IPS-11a (cell line): ENCODE data around the gene MYH11.
"Not testable (repeated sequence)": the region's sequence is repeated elsewhere in the genome, so short reads cannot be mapped to it uniquely, and the experiment has no call there.

Experiments used
- H3K4me3 ChIP-seq: one replicate; pipeline ENCODE4 v1.5.1; 2013; ENCODE audit warnings: low read depth, low read length, control low read depth

The MYH11 gene

DNA sequence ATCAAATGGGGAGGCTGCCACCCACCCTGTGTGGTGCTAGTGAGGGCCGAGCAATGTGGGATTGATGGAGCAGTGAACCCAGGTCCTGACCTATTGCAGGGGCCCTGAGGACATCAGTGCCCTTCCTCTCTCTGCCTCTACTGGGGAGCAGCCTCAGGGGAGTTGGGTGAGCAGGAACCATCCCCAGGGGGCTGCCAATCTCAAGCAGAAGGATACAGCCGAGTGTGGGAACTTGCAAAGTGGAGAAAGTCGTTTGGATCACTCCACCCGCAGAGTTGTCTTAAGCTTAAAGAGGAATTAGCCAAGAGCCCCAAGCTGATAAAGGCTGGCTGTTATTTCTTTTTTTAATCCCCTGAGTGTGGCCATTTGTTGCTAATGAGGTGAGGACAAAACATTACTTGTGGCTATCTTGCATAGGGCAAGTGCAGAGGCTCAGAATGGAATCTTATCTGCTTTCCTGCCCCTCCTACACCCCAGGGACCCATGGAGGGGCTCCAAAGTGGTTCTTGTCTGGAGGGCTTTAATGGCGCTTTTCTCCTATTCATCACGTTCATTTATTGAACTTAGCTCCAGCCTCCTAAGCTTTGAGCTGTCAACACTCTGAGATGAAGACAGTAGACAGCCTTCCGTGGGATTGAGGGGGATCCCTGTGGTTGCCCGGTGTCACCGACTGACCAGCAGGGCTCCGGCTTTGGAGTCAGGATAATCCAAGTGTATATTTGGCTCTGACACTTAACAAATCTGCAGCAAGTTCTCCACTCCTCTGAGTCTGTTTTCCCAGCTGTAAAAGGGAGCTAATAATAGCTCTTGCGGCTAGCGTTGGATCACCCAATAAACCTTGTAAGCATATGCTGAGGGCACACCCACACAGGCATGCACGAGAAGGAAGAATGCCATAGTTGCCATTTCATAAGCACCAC, 45.1 kb downstream of the MYH11 start:
- H3K4me3 ChIP-seq: no peak overlapping the region

DNA sequence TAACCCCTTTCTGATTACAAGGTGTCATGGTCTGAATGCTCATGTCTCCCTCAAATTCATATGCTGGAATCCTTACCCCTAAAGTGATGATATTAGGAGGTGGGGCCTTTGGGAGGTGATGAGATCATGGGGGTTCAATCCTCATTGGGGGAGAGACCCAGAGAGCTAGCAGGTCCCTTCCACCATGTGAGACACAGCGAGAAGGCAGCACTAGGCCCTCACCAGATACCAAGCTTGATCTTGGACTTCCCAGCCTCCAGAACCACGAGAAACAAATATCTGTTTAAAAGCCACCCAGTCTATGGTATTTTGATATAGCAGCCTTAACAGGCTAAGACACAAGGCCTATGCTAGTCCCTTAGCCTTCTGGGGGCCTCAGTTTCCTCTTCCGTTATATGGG, 45.9 kb downstream of the MYH11 start:
- no peak overlapping the region for H3K4me3 ChIP-seq

DNA sequence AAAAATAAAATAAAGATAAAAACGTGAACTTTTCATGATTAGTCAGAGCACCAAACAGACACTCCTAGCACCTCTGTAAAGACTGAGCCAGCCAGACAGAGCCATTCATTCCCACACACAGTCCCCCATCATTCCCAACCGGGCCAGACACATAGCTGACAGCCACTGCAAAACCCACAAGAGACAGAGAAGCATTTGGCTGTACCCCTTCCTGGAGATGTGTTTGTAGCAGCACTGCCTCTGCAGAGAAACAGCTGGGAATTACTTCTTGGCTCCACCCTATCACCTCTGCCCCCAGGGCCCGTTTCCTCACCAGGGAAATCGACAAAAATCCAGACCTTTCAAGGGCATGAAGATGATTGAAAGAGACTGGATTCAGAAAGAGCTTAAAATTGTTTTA, 46.4 kb downstream of the MYH11 start:
- H3K4me3 ChIP-seq: no peak overlapping the region

DNA sequence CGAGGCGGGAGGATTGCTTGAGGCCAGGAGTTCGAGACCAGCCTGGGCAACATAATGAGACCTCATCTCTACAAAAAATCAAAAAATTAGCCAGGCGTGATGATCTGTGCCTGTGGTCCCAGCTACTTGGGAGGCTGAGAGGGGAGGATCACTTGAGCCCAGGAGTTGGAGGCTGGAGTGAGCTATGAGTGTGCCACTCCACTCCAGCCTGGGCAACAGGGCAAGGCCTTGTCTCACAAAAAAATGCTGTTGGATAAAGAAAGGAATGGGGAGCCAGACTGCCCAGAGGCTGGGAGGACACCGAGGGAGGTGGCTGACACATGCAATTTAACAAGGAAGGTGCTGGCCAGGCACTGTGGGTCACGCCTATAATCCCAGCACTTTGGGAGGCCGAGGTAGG, 47.5 kb downstream of the MYH11 start:
- not testable (repeated sequence) for H3K4me3 ChIP-seq

DNA sequence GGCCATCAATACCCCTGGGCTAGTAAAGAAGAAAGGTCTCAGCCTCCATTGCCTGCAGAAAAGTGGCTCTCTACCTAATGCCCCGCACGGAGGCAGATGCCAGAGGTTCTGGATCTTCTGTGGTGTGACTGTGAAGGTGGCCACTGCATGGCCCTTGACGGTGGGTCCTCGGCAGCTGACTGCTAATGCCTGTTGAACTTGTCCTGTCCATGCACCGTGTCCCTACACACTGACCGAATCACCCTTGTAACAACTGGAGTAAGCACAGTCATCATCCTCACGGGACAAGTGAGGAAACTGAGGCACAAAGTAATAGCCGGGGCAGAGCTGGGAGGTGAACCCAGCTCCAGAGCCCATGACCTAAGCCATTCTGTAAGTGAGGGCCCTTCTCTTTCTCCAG, 48.8 kb downstream of the MYH11 start:
- no peak overlapping the region for H3K4me3 ChIP-seq

DNA sequence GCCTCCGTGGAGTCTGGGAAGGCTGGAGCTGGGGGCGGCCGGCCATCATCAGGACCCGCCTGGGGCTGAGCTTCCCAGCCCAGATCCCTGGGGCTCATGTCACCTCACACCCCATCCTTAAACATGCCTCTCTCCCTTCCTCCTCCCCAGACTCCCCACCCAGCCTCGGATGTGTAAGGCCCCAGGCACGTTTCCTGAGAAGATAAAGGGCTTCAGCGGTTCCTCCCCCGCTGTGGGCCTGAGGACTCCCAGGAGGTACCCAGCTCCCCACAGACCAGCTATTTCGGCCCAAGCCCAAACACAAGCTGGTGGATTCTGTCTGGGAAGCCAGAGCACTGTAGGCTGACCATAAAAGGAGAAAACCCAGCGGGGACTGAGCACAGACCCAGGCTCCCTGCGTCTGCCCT, 49.2 kb downstream of the MYH11 start:
- no peak overlapping the region for H3K4me3 ChIP-seq

DNA sequence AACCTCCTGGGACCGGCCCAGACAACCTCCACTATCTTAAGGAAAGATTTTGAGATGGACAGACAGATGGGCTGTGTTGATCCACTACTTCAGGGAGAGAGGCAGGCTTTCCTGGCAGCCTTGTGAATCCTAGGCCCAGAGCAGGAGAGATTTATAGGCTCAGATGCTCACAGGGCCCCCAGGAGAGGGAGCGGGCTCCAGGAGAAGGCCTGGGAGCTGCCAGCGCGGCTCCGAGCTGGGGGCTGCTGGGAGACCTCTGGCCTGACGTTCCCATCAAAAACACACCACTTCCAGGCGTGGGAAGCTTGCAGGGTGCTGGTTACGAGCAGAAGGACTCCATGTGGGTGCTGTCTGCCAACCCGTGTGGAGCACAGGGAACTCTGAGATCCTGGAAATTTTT, 53.2 kb downstream of the MYH11 start:
- H3K4me3 ChIP-seq: no peak overlapping the region

DNA sequence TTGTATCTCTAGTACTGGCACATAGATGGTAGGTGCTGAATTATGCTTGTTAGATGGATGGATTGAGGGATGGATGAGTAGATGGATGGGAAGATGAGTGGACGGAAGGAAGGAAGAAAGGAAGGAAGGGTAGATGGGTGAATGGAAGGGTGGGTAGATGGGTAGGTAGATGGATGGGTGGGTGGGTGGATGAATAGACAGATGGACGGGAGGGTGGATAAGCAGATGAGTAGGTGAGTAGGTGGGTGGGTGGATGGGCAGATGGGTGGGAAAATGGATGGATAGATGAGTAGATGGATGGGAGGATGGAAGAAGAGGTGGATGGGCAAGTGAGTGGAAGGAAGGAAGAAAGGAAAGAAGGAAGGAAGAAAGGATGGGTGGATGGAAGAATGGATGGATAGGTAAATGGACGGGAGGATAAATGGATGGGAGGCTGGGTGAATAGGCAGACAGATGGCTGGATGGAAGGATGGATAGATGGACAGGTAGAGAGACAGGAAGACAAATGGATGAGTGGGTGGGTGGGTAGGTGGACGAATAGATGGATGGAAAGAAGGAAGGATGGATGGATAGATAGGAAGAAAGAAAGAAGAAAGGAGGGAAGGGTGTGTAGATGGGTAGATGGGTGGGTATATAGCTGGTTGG, 56.9 kb downstream of the MYH11 start:
- no peak overlapping the region for H3K4me3 ChIP-seq

DNA sequence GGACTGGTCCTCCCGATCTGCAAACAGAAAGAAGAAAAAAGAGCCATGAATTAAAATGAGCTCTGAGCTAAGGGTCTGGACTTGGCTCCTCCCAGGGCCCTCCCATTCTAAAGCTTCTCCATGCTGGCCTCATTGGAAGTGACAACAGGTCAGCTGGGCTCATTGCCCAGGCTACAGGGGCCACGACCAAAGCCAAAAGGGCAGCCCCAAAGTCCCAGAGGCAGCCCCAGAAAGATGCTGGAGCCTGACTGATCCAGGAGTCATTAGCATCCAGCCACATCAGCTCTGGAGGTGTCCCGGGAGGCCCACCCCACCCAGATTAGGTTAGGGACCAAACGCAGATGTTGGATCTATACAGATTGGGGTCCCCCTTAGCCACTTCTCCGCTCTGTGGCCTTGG, 58.2 kb downstream of the MYH11 start:
- H3K4me3 ChIP-seq: no peak overlapping the region

DNA sequence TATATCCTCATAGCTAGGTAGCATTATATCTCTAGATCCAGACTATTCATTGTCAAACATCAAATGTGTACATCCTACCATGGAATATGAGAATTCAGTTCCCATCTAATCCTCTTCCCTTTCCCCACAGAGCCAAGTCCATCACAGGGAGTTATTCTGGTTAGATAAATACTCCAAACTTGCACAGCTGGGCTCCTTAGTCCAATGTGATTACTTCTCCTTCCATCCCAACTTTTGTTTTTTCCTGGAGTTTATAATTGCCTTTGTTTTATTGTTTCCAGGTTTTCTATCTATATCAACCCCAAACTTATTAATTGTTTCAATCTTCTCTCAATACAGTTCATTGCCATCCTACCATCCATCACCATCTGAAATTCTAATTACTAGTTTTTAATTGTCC, 59.9 kb downstream of the MYH11 start:
- H3K4me3 ChIP-seq: no peak overlapping the region

DNA sequence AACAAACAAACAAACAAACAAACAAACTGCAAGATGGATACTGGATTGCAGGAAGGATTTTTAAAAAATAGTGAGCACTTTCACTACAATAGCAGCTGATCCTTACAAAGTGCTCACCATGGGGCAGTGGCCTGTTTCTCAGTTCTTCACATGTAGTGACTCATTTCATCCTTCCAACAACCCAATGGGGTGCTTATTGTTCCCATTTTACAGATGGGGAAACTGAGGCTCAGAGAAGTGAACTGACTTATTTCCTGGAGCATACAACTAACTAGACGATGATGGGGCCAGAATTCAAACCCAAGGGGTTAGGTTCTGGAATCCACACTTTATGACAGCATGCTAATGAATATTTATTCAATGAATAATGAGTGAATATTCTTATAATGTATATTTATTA, 61.2 kb downstream of the MYH11 start:
- no peak overlapping the region for H3K4me3 ChIP-seq

DNA sequence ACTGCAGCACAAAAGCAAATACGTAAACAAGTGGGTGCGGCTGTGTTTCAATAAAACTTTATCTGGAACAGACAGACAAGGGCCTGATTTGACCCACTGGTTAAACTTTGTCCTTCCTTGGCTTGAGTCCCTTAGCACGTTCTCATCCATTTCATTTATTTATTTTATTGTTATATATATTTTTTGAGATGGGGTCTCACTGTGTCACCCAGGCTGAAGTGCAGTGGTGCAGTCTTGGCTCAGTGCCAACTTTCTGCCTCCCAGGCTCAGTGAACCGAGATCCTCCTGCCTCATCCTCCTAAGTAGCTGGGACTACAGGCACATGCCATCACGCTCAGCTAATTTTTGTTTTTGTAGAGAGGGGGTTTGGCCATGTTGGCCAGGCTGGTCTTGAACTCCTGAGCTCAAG, 64.3 kb downstream of the MYH11 start:
- H3K4me3 ChIP-seq: no peak overlapping the region

DNA sequence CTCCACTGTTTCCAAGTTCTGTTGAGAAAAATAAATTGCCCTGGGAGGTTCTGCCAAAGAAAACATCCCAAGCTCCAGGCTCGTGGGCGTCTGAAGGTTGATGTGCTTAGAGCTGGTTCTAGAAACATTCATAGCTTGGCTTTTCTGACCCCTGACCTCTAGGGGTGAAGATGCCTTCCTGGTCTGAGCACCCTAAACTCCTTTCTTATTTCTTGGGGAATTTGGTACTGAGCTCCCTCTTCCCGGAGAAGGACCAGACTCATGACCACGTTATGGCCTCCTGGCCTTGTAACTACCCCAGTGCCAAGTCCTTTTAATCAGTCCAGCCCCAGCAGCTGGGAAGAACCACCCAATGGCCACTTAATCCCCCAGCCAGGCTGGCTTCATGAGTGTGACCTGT, 66.4 kb downstream of the MYH11 start:
- no peak overlapping the region for H3K4me3 ChIP-seq

DNA sequence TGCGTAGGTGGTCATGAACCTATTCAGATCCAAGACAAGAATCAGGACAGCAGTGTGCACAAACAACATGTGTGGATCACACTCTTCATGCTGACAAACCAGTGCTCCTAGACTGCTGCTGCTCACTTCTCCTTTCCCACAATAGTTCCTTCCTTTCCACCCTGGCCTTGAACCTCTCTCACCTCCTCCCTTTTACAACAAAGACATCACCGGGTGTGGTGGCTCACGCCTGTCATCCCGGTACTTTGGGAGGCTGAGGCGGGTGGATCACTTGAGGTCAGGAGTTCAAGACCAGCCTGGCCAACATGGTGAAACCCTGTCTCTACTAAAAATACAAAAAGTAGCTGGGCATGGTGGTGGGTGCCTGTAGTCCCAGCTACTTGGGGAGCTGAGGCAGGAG, 67.0 kb downstream of the MYH11 start:
- H3K4me3 ChIP-seq: not testable (repeated sequence)

DNA sequence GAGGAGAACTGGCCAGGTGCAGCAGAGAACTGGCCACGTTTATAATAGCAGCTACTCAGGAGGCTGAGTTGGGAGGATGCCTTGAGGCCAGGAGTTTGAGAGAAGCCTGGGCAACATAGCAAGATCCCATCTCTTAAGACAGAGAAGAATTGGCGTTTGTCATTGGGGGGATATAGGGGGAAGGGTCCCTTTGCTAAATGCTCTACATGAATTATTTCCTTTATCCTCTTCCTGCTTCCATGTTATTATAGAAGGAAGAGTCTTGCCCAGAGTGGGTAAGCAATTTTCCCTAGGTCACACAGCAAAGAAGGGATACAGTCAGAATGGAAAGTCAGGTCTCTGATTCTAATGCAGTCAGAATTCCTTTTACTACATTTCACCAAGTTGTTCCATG, 68.0 kb downstream of the MYH11 start:
- no peak overlapping the region for H3K4me3 ChIP-seq

DNA sequence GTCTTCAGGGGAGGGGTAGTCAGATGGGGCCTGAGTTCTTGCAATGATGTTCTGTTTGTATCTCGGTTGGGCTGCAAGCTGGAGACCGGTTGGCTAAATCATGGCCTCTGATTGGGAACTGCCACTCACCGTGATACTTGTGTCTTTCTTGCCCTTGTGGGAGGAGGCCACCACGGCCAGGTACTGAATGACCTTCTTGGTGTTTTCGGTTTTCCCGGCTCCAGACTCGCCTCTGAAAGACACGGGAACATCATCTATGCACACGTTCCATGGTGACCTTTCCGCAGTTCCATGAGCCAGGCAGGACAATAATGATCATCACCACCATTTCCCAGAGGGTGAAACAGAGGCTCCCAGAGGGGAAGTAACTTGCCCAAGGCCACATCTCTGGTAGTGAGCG, 70.3 kb downstream of the MYH11 start:
- no peak overlapping the region for H3K4me3 ChIP-seq

DNA sequence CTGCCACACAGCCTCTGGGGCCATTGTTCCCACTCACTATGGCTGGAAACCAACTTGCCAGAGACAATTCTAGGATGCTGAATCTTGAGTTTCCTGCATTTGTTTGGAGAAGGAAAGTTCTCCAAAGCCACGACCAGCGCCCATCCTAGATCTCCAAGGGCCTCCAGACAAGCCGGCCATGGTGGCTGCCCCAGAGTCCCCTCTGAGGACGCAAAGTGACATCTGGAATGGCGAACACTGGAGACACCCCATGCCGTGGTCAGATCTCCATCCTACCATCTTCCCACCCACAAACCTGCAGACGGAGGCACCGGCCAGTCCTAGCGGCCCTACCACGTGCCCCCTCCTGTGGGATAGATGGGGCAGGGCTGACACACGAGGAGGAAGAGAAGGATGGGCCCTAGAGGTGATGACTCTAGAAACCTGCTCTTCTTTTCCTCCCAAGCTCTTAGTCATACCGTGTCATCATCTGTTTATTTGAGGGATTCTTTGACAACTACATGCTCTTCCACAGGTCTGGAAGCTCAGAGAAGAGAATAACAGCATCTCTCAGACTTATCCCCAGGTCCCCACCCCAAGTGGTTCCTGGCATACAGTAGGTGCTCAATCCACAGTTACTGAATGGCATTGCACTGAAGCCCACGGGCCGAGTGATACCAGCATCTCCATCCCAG, 71.3 kb downstream of the MYH11 start:
- no peak overlapping the region for H3K4me3 ChIP-seq

DNA sequence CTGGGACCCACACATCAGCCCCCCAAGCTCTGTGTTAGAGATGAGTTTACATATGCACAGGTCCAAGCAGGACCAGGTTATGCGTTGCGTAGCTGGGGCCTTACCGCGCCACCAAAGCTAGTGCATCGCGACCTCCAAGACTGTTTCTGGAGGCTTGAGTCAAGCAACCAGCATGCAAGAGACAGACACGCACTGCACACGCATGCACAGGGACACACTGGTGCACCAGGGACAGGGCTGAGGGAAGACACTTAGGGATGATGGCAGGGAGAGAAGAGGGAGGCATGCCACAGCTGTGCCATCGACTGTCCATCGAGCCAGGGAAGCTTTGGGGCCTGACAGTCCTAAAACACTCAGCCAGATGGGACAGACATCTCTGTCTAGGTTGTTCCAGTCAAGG, 72.8 kb downstream of the MYH11 start:
- H3K4me3 ChIP-seq: no peak overlapping the region

DNA sequence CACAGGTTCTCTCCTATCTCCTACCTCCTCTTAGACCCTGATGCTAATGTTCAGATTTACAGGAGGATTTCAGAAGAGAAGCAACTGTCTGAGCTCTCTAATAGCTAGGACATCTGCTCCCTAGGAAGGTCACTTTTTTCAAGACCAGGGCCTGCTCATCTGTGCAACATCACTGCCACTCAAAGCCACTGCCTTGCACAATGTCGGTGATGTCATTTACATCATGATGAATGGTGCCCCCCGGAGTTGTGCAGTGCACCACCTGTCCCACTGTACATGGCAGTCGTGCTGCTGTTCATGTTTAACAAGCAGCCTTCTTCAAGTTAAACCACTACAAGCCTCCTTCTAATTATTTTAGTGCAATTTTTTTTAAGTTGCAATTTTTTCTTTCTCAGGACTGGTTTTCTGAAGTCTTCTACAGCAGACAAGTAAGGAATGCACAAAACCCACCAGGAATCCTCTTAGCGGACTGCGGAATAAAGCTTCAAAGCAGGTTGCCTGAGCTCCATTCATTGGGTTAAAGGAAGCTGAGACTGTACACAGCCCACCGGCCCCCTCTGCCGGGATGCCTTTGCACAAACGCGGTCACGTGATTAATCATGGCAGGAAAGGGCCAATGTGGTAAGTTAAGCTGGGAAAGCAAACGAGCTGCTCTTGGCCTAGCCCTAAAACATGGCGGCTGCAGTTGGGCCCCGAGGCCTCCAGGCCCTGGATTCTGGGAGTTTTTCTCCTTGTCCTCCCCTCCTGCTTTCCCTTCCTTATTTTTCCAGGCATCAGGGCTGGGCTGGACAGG, 74.1 kb downstream of the MYH11 start:
- no peak overlapping the region for H3K4me3 ChIP-seq

DNA sequence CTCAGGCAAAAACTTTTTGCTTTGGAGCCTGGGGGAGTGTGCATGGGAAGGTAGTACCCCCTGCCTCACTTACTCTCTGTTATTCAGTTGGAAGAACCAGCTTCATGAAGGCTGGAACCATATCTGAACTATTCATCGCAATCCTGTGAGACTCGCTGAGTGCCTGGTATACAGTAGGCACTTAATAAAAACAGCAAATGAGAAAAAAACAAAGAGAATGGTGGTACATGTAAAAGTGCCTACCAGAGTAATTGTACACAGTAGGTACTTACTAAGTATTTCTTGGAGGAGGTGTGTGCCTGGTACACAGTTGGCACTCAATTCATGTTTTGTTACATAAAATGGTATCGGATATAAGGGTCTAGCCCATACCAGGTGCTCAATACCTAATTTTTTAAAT, 75.2 kb downstream of the MYH11 start:
- no peak overlapping the region for H3K4me3 ChIP-seq

DNA sequence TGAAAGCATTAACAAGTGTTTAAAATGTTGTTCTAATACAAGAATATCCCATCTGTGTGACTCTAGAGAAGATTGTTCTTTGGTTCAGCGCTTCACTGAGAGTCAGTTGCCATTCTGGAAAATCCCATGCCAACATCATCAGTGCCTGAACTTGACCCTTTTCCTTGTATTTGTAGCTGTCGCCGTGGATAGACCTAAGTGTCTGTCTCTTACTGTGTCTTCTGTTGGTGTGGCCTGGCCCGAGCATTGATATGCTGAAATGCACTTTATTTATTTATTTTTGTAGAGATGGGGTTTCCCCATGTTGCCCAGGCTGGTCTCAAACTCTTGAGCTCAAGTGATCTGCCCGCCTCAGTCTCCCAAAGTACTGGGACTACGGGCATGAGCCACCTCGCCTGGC, 76.0 kb downstream of the MYH11 start:
- no peak overlapping the region for H3K4me3 ChIP-seq
